ENCODE results near the gene OR2A5.
"Not testable (repeated sequence)": the region's sequence is repeated elsewhere in the genome, so short reads cannot be mapped to it uniquely, and the experiment has no call there.

Gene OR2A5

GRCh38 chr7:144036302-144036885 is 12.4 kb upstream of the OR2A5 start:
- no peak for DNase-seq

DNA sequence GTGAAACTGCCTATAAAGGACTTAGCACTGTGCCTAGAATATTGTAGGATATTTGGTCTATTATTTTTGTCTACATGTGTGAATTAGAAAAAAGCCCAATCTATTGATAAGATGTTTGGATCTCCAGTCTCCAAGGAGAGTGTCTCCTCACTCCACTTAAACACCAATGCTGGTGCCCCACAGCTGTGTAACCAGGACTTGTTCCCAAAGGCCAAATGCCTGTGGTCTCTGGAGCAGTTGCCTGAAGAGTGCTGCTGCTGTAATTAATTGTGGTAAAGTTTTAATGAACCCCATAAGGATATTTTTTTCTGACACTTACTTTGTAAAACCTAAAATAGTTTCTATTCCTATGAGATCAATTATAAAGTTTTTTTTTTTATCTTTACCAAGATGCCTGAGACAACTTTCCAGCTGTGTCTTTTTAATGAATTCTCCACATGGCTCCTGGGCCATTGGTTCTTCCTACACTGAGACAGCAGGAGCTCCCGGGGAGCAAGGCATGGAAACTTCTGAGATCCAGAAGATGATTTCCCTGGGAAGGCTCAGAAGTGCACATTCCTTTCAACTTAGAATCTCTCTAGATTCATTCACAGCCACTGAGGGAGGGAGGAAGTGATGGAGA is 11.2 kb upstream of the OR2A5 start:
- no peak for DNase-seq

GRCh38 chr7:144038887-144039286 is 9.9 kb upstream of the OR2A5 start:
- no peak for DNase-seq

GRCh38 chr7:144049491-144049890 is 743 bp downstream of the OR2A5 start:
- DNase-seq: peak; percentile 18 to 27

- DNase-seq: no peak
Observed at GRCh38 chr7:144050093-144050492, 1.3 kb downstream of the OR2A5 start.

- not testable (repeated sequence) for DNase-seq
Observed at GRCh38 chr7:144050884-144051283, 2.1 kb downstream of the OR2A5 start.

- DNase-seq: no peak
Observed at GRCh38 chr7:144057954-144058353, 9.2 kb downstream of the OR2A5 start.

DNA sequence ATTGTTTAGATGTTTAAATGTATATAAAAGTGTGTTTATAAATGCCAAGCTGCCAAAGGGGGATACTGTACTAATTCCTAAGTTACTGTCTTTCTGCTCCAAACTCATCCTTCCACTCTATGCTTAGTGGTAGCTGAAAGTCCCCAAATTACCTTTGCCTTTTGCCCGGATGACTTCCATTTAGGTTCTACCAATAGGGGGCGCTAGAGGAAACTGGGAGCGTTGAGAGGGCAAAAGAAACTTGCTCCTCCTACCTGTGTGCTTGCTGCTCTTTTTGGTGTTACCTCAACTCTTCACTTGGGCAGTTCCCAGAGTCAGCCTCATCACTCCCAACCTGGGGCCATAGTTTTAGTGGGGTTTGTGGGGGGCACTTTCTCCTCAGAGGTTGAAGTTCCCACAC is 15.0 kb downstream of the OR2A5 start:
- no peak for DNase-seq

DNA sequence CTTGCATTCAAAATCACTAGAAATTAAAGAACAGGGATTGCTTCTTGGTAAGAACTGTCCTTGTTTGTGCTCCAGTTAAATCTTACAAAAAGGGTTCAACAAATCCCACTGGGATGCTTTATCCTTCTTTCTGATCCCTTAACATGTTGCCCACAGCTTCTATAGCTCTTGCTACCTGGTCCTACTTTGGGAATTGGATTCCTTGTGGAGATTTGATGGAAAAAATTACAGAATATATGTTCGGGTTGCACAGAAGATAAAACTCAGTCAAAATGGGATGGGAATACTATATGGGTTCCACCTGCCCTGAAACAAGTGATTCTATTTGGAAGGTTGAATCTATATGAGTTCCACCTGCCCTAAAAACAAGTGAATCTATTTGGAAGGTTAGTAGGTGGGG is 20.8 kb downstream of the OR2A5 start, which contains the start of gene OR2A25:
OR2A25 (plus strand) TSS at position 301 of the 400 bp plus-strand sequence. CDS start 4,409 bp downstream, outside the sequence.
- no peak for DNase-seq

- DNase-seq: no peak
Observed at GRCh38 chr7:144069953-144070352, 21.2 kb downstream of the OR2A5 start.

GRCh38 chr7:144074374-144074773 is 25.6 kb downstream of the OR2A5 start:
- no peak for DNase-seq

DNA sequence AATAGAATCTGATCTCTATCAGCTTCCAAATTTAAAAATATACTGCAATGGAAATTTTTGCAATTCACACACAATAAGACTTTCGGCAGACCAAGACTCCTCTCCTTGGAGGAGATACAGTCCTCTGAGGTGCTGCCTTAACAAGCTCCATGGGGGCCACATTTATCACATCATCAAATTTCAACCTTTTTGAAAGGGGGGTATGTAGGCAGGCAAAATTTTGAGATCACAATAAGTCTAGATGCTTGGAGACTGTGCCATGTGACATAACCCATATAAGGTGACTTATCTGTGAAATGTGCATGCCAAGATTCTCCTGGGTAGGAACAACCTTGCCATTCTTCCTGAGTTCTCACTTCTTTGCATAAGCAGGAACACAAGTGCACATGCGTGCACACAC is 37.2 kb downstream of the OR2A5 start, which contains the start of gene OR2A12:
OR2A12 (plus strand) TSS at position 301 of the 400 bp plus-strand sequence. CDS start 8,830 bp downstream, outside the sequence.
- no peak for DNase-seq

- no peak for DNase-seq
Observed at GRCh38 chr7:144086730-144087129, 38.0 kb downstream of the OR2A5 start.

- no peak for DNase-seq
Observed at GRCh38 chr7:144087230-144087629, 38.5 kb downstream of the OR2A5 start.

GRCh38 chr7:144090667-144091066 is 41.9 kb downstream of the OR2A5 start:
- DNase-seq: no peak

- DNase-seq: no peak
Observed at GRCh38 chr7:144098776-144099175, 50.0 kb downstream of the OR2A5 start.

DNA sequence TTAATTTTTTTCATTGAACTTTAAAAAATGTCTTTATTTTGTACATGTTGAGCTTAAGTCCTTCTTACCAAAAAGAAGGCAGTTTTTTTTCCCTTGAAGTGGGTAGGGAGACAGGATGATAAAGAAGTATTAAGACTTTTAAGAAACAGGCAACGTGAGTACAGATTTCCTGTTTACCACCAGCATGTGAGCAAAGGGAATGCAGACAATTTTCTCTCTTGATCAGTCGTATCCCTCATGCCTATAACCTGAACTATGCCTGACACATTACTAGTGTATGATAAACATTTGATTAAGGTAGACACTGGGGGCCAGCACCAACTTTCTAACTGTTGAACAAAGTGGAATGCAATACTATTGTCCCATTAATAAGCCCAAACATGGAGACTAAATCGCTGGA is 51.9 kb downstream of the OR2A5 start:
- DNase-seq: no peak

DNA sequence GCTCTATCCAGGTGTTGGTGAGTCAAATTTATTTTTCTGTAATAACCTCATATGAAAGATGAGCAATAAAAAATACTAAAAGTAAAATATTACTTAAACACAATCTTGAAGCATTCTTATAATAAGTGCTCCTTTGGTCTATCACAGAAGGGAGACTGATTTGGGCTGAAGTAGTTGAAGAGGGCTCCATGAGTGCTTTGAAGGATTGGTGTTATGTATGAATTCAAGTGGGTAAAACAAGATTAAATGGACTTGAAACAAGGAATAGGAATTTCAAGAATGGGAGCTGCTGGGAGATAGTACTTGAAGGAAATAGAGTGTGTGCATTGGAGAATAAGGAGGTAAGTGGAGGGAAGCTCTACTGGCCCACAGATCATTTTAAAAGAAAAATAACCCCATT is 53.3 kb downstream of the OR2A5 start:
- no peak for DNase-seq

GRCh38 chr7:144105211-144105610 is 56.5 kb downstream of the OR2A5 start:
- no peak for DNase-seq

All from NCI-H2081 (cell line).